GM21737 (cell line): ENCODE measurements around the gene RPUSD1.
A peak's percentile ranks its signal among the peaks of the same experiment; 100 is the strongest.

Source experiments
- ATAC-seq: cut with Tn5 transposase; IDR thresholded peaks from one replicate; pipeline ENCODE4 v1.9.1; 2021; ENCODE audit warnings: mild to moderate bottlenecking, moderate library complexity; ENCODE audit not compliant: unreplicated experiment

Gene RPUSD1

GRCh38 chr16:799948-800833 is 12.0 kb upstream of the RPUSD1 start, which contains the start of gene GNG13:
Gene GNG13, minus strand, starts transcription at chr16:800734. Its CDS starts 1,657 bp downstream, at chr16:799077.
- no peak for ATAC-seq

- ATAC-seq: no peak
Measured at GRCh38 chr16:799111-799947, 11.1 kb upstream of the RPUSD1 start.

- ATAC-seq: no peak
Measured at GRCh38 chr16:798666-799065, 10.5 kb upstream of the RPUSD1 start.

GRCh38 chr16:797686-798085 is 9.5 kb upstream of the RPUSD1 start:
- ATAC-seq: no peak

GRCh38 chr16:797120-797420 is 8.9 kb upstream of the RPUSD1 start:
- ATAC-seq: no peak

GRCh38 chr16:796296-797119 is 8.3 kb upstream of the RPUSD1 start:
- ATAC-seq: no peak

- no peak for ATAC-seq
Measured at GRCh38 chr16:795580-796229, 7.5 kb upstream of the RPUSD1 start.

- ATAC-seq: no peak
Measured at GRCh38 chr16:794853-795466, 6.8 kb upstream of the RPUSD1 start.

GRCh38 chr16:794091-794822 is 6.1 kb upstream of the RPUSD1 start:
- no peak for ATAC-seq

- no peak for ATAC-seq
Measured at GRCh38 chr16:793414-793813, 5.2 kb upstream of the RPUSD1 start.

GRCh38 chr16:792221-792995 is 4.2 kb upstream of the RPUSD1 start:
- no peak for ATAC-seq

- ATAC-seq: no peak
Measured at GRCh38 chr16:791131-791530, 3.0 kb upstream of the RPUSD1 start.

GRCh38 chr16:790086-790485 is 1.9 kb upstream of the RPUSD1 start:
- no peak for ATAC-seq

GRCh38 chr16:789191-789850 is 1.1 kb upstream of the RPUSD1 start:
- ATAC-seq: no peak

GRCh38 chr16:788399-789126 is 382 bp upstream of the RPUSD1 start, which contains the start of gene CHTF18:
Gene CHTF18, plus strand, starts transcription at chr16:788620. Its CDS starts 65 bp downstream, at chr16:788685.
- ATAC-seq: peak; percentile 64

GRCh38 chr16:787321-787966 is 737 bp downstream of the RPUSD1 start:
- ATAC-seq: no peak
